NCI-H1092 treated with DMSO at 0.1 percent for 48 hours (cell line): ENCODE data around the gene DBR1.
A peak's percentile ranks its signal among the peaks of the same experiment; 100 is the strongest.
"Not testable (repeated sequence)": the region's sequence is repeated elsewhere in the genome, so short reads cannot be mapped to it uniquely, and the experiment has no call there.

Experiments used
- DNase-seq: peaks from one replicate; lab custom pipeline; 2025; lab: John Stamatoyannopoulos, UW

Gene DBR1

GRCh38 chr3:138186803-138187295 is 12.1 kb upstream of the DBR1 start:
- no peak for DNase-seq

- DNase-seq = no peak
Observed at GRCh38 chr3:138186221-138186620, 11.5 kb upstream of the DBR1 start.

- no peak for DNase-seq
Observed at GRCh38 chr3:138184994-138185393, 10.3 kb upstream of the DBR1 start.

- peak; percentile 56 for DNase-seq
Observed at GRCh38 chr3:138180375-138181029, 5.8 kb upstream of the DBR1 start.

- no peak for DNase-seq
Observed at GRCh38 chr3:138173769-138174420, 826 bp downstream of the DBR1 start.

- DNase-seq = no peak
Observed at GRCh38 chr3:138172625-138173024, 2.1 kb downstream of the DBR1 start.

- DNase-seq = no peak
Observed at GRCh38 chr3:138165061-138165460, 9.7 kb downstream of the DBR1 start.

GRCh38 chr3:138157743-138158142 is 17.0 kb downstream of the DBR1 start:
- DNase-seq = no peak

- DNase-seq = no peak
Observed at GRCh38 chr3:138154534-138154933, 20.2 kb downstream of the DBR1 start.

- no peak for DNase-seq
Observed at GRCh38 chr3:138148503-138148902, 26.2 kb downstream of the DBR1 start.

- not testable (repeated sequence) for DNase-seq
Observed at GRCh38 chr3:138142181-138142580, 32.5 kb downstream of the DBR1 start.

GRCh38 chr3:138140940-138141339 is 33.8 kb downstream of the DBR1 start:
- DNase-seq = no peak

GRCh38 chr3:138139691-138140090 is 35.0 kb downstream of the DBR1 start:
- no peak for DNase-seq

- DNase-seq = no peak
Observed at GRCh38 chr3:138137861-138138260, 36.9 kb downstream of the DBR1 start.

- DNase-seq = no peak
Observed at GRCh38 chr3:138136201-138136600, 38.5 kb downstream of the DBR1 start.

- no peak for DNase-seq
Observed at GRCh38 chr3:138135833-138136194, 38.9 kb downstream of the DBR1 start.

GRCh38 chr3:138135146-138135832 is 39.4 kb downstream of the DBR1 start:
- DNase-seq = no peak

- no peak for DNase-seq
Observed at GRCh38 chr3:138132239-138132638, 42.5 kb downstream of the DBR1 start, which contains the start of gene A4GNT. Gene A4GNT (minus strand): TSS chr3:138132390. CDS start chr3:138131256, 1,134 bp downstream.

GRCh38 chr3:138127636-138128365 is 46.9 kb downstream of the DBR1 start:
- no peak for DNase-seq

- DNase-seq = no peak
Observed at GRCh38 chr3:138125548-138126221, 49.0 kb downstream of the DBR1 start.

- DNase-seq = no peak
Observed at GRCh38 chr3:138124706-138125355, 49.9 kb downstream of the DBR1 start.
